AG09319 (cell line): ENCODE measurements around the gene XXYLT1.
"Not testable (repeated sequence)": the region's sequence is repeated elsewhere in the genome, so short reads cannot be mapped to it uniquely, and the experiment has no call there.

Source experiments
- DNase-seq: peaks from one replicate; pipeline ENCODE4 v3.0.0-alpha.2; 2010; ENCODE audit warnings: low read depth; ENCODE audit errors: extremely low read depth
- TF ChIP-seq, protein P1 (sequence below): IDR thresholded peaks from 2 replicates; pipeline ENCODE4 v1.5.1; 2011; ENCODE audit warnings: low read depth, mild to moderate bottlenecking, inconsistent platforms, low read length, moderate library complexity

Gene XXYLT1

DNA sequence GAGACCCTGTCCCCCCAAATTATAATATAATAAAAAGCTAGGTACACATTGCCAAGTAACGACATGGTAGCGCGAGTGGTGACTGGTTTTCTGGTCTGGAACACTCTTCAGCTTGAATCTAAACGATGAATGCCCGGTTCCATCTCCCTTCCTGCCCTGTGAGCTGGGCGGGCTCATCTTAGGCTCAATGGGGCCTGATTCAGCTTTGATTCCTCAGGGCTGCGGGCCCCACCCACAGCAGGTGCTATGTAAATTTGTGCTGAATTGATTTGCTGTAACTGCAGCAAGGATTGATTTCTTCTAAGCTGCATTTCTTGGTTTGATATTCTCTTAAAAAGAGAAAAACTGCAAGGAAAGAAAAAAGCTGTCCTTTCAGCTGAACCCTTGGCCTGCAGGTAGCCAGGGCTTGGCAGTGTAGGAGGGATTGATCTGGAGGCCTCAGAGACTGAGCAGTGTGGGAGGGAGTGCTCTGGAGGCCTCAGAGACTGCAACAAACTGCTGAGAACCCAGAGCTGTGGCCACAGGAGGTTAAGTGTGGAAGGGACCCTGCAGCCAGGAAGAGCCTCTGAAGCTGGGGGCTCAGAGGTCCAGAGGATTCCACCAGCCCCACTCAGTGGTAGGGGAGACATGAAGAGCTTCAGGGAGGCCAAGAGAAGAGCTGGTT lies 231.6 kb downstream of the XXYLT1 start:
- TF ChIP-seq, protein P1, sequence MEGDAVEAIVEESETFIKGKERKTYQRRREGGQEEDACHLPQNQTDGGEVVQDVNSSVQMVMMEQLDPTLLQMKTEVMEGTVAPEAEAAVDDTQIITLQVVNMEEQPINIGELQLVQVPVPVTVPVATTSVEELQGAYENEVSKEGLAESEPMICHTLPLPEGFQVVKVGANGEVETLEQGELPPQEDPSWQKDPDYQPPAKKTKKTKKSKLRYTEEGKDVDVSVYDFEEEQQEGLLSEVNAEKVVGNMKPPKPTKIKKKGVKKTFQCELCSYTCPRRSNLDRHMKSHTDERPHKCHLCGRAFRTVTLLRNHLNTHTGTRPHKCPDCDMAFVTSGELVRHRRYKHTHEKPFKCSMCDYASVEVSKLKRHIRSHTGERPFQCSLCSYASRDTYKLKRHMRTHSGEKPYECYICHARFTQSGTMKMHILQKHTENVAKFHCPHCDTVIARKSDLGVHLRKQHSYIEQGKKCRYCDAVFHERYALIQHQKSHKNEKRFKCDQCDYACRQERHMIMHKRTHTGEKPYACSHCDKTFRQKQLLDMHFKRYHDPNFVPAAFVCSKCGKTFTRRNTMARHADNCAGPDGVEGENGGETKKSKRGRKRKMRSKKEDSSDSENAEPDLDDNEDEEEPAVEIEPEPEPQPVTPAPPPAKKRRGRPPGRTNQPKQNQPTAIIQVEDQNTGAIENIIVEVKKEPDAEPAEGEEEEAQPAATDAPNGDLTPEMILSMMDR, result no peak
- DNase-seq, result no peak

DNA sequence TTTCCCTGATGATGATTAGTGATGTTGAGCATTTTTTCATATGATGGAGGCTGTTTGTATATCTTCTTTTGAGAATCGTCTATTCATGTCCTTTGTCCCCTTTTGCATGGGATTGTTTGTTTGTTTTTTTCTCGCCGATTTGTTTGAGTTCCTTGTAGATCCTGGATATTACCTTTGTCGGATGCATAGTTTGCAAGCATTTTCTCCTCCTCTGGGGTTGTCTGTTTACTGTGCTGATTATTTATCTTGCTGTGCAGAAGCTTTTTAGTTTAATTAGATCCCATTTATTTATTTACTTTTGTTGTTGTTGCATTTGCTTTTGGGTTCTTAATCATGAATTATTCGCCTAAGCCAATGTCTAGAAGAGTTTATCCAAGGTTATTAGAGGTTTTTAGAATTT lies 232.8 kb downstream of the XXYLT1 start:
- no peak for DNase-seq
- TF ChIP-seq, protein P1, result no peak

DNA sequence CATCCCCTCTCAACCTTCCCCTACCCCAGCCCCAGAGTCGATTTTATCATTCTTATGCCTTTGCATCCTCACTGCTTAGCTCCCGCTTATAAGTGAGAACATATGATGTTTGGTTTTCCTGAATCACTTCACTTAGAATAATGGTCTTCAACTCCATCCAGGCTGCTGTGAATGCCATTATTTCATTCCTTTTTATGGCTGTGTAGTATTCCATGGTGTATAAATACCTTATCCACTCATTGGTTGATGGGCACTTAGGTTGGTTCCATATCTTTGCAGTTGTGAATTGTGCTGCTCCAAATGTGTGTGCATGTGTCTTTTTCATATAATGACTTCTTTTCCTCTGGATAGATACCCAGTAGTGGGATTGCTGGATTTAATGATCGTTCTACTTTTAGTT lies 233.4 kb downstream of the XXYLT1 start:
- DNase-seq, result not testable (repeated sequence)

DNA sequence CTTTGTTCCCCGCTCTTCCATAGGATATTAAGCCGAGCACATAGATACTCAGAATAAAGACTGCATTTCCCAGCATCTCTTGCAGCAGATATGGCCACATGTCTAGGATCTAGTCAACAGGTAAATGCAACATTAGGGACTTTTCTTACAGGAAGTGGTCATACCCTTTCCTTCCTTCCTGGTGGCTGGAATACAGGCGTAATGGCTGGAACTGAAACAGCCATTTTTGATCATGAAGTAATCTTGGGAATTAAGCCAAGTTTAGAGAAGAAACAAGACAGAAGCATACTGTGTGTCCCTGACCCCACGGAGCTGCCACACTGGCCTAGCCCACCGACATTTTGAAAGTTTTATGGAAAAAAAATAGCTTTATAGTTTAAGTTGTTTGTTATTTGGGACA lies 234.0 kb downstream of the XXYLT1 start:
- DNase-seq, result no peak
- TF ChIP-seq, protein P1, result no peak

DNA sequence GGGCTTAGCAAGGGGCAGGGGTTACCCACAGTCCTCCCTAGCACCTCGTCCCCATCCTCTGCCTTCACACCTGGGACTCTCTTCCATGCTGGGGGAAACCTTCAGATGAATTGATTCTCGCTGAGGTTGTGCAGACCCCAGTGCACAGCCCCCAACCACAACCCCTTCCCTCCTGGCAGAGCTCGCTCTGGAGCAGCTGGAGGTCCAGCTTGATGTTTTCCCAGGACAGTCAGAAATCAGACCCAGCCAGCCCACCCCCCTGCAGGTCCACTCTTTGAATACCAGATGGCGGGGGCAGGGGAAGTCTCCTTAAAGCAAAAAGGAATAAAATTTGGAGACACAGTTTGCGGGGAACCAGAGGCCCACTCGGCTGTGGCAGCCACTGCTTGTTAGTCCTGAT lies 234.4 kb downstream of the XXYLT1 start:
- TF ChIP-seq, protein P1, result no peak
- no peak for DNase-seq

DNA sequence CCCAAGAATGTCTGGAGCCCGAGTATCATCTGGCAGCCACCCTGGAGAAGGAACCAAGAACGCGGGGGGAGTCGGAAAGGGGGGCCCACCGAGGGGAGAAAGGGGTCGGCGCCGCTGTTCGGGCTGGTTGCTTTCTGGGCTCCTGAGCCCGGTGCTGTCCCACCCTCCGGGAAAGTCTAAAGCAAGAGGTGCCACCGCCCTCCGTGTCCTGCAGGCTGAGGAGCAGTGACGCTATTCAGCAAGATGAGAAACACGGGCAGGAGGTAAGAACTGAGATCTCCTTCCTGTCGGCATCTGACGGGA lies 234.8 kb downstream of the XXYLT1 start:
- DNase-seq, result no peak
- TF ChIP-seq, protein P1, result no peak

DNA sequence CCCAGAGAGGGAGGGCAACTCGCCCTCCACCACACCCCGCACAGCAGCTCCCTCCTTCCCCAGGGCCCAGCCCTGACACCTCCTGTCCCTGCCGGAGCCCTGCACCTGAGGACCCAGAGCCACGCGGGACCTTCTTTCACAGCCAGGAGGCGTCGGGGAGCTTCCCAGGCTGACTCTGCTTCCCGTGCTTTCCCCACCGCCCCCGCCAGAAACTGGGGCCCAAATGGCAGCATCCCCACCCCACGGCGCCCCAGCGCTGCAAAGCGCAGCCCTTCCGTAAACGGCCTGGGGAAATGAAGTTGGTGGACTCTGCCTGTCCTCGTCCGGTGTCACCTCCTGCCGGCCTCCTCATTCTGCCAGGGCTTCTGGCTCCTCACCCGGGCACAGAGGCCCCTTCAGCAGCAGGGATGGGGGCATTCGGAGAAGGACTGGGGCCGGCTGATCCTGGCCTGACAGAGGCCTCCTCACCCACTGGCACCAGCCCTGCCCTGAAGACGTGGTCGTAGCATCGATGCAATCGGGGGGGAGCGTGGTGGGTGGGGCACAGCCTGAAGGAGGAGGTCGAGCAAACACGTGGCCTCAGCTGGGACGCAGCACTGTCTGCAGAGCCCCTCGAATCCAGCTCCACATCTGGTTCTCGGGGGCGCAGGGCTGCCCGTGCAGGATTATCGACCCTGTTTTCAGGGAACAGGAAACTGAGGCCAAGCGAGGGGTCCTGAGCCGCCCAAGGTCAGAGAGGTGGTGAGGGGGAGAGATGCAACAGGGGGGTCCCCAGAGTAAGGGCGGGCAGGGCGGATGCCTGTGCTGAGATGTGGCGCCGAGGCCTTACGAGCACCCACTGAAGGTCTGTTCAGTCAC lies 235.4 kb downstream of the XXYLT1 start:
- TF ChIP-seq, protein P1, result no peak; the same call in 1 of the 2 replicates
- DNase-seq, result no peak
